ENCODE results near the gene VWA8.
"Not testable (repeated sequence)": the region's sequence is repeated elsewhere in the genome, so short reads cannot be mapped to it uniquely, and the experiment has no call there.

Gene VWA8

DNA sequence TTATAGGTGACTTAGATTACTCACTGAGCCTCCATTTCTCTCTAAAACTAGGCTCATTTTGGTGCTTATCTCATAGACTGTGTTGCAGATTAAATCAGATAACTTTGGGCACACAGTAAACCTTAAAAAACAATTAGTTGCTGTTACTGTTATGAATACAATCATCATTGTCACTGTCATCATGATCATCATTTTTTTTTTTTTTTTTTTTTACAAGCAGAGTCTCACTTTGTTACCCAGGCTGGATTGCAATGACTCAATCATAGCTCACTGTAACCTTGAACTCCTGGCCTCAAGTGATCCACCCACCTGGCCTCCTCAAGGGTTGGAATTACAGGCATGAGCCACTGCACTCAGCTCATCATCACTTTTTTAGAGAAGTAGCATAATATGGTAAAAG lies 60.0 kb downstream of the VWA8 start:
- H3K27me3 ChIP-seq (ENCODE audit: insufficient read depth, low read depth), result no peaks in the 10 kb centered on the region

DNA sequence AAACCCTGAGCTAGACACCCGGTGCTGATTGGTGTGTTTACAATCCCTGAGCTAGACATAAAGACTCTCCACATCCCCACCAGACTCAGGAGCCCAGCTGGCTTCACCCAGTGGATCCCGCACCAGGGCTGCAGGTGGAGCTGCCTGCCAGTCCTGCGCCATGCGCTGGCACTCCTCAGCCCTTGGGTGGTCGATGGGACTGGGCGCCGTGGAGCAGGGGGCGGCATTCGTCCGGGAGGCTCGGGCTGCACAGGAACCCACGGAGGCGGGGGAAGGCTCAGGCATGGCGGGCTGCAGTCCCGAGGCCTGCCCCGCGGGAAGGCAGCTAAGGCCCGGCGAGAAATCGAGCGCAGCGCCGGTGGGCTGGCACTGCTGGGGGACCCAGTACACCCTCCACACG lies 62.5 kb downstream of the VWA8 start:
- H3K36me3 ChIP-seq (ENCODE audit: insufficient read depth); H3K79me2 ChIP-seq (ENCODE audit: insufficient read depth, low read depth); H3K27ac ChIP-seq; H2AFZ ChIP-seq (ENCODE audit: low read depth); H3K27me3 ChIP-seq (ENCODE audit: insufficient read depth, low read depth); H3K4me2 ChIP-seq; H4K20me1 ChIP-seq (ENCODE audit: insufficient read depth); H3K4me1 ChIP-seq (ENCODE audit: low read depth, poor library complexity, severe bottlenecking); H3K4me3 ChIP-seq (IDR thresholded peaks at IDR 0.05; ENCODE audit: insufficient read depth, low read depth, low read length); H3K9ac ChIP-seq: not testable (repeated sequence)

More for the DNA sequence above, 60.0 kb downstream of the VWA8 start:
- H3K4me2 ChIP-seq, result no peak overlapping the region
- H3K36me3 ChIP-seq (ENCODE audit: insufficient read depth), result no peaks in the 10 kb centered on the region
- no peaks in the 10 kb centered on the region for H4K20me1 ChIP-seq (ENCODE audit: insufficient read depth)
- TF ChIP-seq, protein P1, sequence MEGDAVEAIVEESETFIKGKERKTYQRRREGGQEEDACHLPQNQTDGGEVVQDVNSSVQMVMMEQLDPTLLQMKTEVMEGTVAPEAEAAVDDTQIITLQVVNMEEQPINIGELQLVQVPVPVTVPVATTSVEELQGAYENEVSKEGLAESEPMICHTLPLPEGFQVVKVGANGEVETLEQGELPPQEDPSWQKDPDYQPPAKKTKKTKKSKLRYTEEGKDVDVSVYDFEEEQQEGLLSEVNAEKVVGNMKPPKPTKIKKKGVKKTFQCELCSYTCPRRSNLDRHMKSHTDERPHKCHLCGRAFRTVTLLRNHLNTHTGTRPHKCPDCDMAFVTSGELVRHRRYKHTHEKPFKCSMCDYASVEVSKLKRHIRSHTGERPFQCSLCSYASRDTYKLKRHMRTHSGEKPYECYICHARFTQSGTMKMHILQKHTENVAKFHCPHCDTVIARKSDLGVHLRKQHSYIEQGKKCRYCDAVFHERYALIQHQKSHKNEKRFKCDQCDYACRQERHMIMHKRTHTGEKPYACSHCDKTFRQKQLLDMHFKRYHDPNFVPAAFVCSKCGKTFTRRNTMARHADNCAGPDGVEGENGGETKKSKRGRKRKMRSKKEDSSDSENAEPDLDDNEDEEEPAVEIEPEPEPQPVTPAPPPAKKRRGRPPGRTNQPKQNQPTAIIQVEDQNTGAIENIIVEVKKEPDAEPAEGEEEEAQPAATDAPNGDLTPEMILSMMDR (conservative IDR thresholded peaks at IDR 0.05; ENCODE audit: low read depth, low read length), result no peak
- H3K4me1 ChIP-seq (ENCODE audit: low read depth, poor library complexity, severe bottlenecking), result peaks cover 9% of the 10 kb centered on the region
- no peak overlapping the region for H3K27ac ChIP-seq
- H3K79me2 ChIP-seq (ENCODE audit: insufficient read depth, low read depth), result no peaks in the 10 kb centered on the region
- H3K4me3 ChIP-seq (IDR thresholded peaks at IDR 0.05; ENCODE audit: insufficient read depth, low read depth, low read length), result no peak overlapping the region
- H3K9ac ChIP-seq, result no peak overlapping the region
- no peak overlapping the region for H2AFZ ChIP-seq (ENCODE audit: low read depth)

DNA sequence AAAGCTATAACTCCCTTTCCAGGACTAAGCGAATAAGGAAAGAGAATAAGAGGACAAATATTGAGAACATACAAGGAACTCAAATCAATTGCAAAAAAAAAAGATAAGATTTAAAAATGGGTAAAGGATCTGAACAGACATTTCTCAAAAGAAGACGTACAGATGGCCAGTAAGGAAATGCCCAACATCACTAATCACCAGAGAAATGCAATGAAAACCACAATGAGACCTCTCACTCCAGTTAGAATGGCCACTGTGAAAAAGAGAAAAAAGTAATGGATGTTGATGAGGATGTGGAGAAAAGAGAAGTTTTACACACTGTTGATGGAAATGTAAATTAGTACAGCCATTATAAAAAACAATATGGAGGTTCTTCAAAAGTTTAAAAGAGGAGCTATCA lies 63.8 kb downstream of the VWA8 start:
- H3K4me2 ChIP-seq, result no peak overlapping the region

DNA sequence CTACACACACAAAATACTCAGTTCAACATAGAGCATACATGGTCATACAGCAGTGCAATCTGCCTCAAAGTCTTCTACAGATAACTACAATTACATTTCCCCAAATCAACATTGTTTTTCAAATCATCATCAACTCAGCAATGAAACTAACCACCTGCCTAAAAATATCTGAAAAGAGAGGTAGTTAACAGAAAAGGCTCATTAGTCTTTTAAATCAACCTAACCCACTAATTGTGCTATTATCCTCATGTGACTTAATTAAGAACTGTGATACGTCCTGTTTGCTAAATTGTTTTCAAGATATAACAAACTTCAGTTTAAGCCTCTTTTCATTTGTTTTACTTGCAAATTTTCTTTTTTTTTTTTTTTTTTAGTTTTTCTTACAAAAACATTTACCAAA lies 65.4 kb downstream of the VWA8 start:
- Histone ChIP-seq H3K4me3 (IDR thresholded peaks at IDR 0.05; ENCODE audit: insufficient read depth, low read depth, low read length) (no peak overlapping the region), H2AFZ (ENCODE audit: low read depth) (no peak overlapping the region), H3K27me3 (ENCODE audit: insufficient read depth, low read depth) (no peaks in the 10 kb centered on the region), H3K79me2 (ENCODE audit: insufficient read depth, low read depth) (no peaks in the 10 kb centered on the region), H3K4me1 (ENCODE audit: low read depth, poor library complexity, severe bottlenecking) (peaks cover 5% of the 10 kb centered on the region), H3K36me3 (ENCODE audit: insufficient read depth) (no peaks in the 10 kb centered on the region), H4K20me1 (ENCODE audit: insufficient read depth) (no peaks in the 10 kb centered on the region), H3K27ac (no peak overlapping the region), H3K9ac (no peak overlapping the region), H3K4me2 (no peak overlapping the region)
- TF ChIP-seq, protein P1 (conservative IDR thresholded peaks at IDR 0.05; ENCODE audit: low read depth, low read length), result no peak

More for the DNA sequence above, 63.8 kb downstream of the VWA8 start:
- no peaks in the 10 kb centered on the region for H3K79me2 ChIP-seq (ENCODE audit: insufficient read depth, low read depth)
- no peaks in the 10 kb centered on the region for H3K36me3 ChIP-seq (ENCODE audit: insufficient read depth)
- H2AFZ ChIP-seq (ENCODE audit: low read depth), result no peak overlapping the region
- no peak overlapping the region for H3K27ac ChIP-seq
- TF ChIP-seq, protein P1 (conservative IDR thresholded peaks at IDR 0.05; ENCODE audit: low read depth, low read length), result no peak
- no peak overlapping the region for H3K9ac ChIP-seq
- no peaks in the 10 kb centered on the region for H3K27me3 ChIP-seq (ENCODE audit: insufficient read depth, low read depth)
- H3K4me3 ChIP-seq (IDR thresholded peaks at IDR 0.05; ENCODE audit: insufficient read depth, low read depth, low read length), result no peak overlapping the region
- H3K4me1 ChIP-seq (ENCODE audit: low read depth, poor library complexity, severe bottlenecking), result peaks cover 5% of the 10 kb centered on the region
- H4K20me1 ChIP-seq (ENCODE audit: insufficient read depth), result no peaks in the 10 kb centered on the region

DNA sequence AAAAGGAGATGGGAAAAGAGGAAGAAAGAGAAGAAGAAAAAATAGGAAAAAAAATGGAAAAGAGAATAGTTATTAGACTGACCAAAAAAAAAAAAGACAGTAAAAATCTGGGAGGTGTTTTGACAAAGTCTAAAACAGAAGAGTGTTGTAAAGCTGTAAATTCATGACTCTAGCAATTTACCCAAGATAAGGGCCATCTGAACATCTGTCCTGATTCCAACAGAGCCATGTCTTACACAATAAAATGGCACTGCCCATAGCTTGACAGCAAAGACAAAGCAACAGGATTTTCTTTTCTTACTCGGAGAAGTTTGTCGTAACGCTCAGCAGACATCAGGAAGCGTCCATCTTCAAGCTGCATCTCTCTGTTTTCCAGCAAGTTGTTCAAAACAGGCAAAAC lies 69.8 kb downstream of the VWA8 start:
- no peak overlapping the region for H3K9ac ChIP-seq
- no peak overlapping the region for H3K27ac ChIP-seq
- no peak overlapping the region for H3K4me3 ChIP-seq (IDR thresholded peaks at IDR 0.05; ENCODE audit: insufficient read depth, low read depth, low read length)
- H3K27me3 ChIP-seq (ENCODE audit: insufficient read depth, low read depth), result no peaks in the 10 kb centered on the region
- H3K4me2 ChIP-seq, result no peak overlapping the region
- TF ChIP-seq, protein P1 (conservative IDR thresholded peaks at IDR 0.05; ENCODE audit: low read depth, low read length), result no peak
- H3K36me3 ChIP-seq (ENCODE audit: insufficient read depth), result no peaks in the 10 kb centered on the region
- H4K20me1 ChIP-seq (ENCODE audit: insufficient read depth), result no peaks in the 10 kb centered on the region
- H3K4me1 ChIP-seq (ENCODE audit: low read depth, poor library complexity, severe bottlenecking), result peaks cover 9% of the 10 kb centered on the region
- no peaks in the 10 kb centered on the region for H3K79me2 ChIP-seq (ENCODE audit: insufficient read depth, low read depth)
- no peak overlapping the region for H2AFZ ChIP-seq (ENCODE audit: low read depth)

Data from KMS-11 (cell line).